Fibroblast of gingiva (primary cell): ENCODE measurements around the gene ATAD3A.

Experiments
- DNase-seq: peaks from one replicate; pipeline ENCODE4 v3.0.0-alpha.2; 2011; ENCODE audit warnings: low read depth

Gene ATAD3A

GRCh38 chr1:1583347-1584010 is 71.5 kb downstream of the ATAD3A start:
- no peak for DNase-seq
